Measurements from ENCODE around the gene ZNF341. TPM values are rescaled to one million over a fixed set of nuclear protein-coding genes. Genes with fewer than 3 reads are reported as not detected.

Gene ZNF341
- total and polyA plus RNA-seq, 9 of the 15 experiments (the other 6 are each of a cell fraction or from before 2014, with no cell fraction given) = 0.08 to 2.6 (median 1.0) TPM

DNA sequence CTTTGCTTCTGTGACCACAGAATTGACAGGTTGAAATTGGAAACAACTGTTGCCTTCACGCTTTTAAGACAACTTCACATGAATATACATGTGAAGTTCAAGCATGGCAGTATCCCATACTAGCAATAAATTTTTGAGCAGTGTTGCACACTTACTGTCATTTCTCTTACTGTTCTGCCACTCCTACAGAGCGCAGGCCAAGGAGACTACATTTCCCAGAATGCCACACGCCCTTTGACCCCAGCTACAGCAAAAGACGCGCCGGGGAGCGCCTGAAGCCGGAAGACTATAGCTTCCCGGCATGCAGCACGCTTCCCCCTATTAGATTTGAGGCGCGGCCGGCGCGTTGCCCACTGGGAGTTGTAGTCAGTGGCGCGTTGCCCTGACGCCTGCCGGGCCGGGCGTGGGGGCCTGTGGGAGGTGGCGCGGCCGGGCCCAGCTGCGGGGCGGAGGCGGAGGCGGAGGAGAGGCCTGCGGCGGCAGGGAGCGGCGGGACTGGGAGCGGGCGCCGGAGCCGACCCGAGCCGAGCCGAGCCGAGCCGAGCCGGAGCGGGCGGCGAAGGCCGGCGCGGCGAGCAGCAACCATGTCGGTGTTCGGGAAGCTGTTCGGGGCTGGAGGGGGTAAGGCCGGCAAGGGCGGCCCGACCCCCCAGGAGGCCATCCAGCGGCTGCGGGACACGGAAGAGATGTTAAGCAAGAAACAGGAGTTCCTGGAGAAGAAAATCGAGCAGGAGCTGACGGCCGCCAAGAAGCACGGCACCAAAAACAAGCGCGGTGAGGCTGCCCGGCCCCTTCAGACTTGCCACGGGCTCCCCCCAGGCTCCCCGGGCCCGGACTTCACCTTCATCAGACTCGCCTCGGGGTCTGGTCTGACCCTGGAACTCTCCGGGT, 79.3 kb downstream of the ZNF341 start, which contains the start of gene CHMP4B:
TSS of gene CHMP4B (plus strand) at position 464 of the 891 bp plus-strand sequence. CDS start at position 585, 121 bp downstream.
- H3K9ac ChIP-seq (ENCODE audit: insufficient read depth in 1 of 2, low read depth in 2 of 2, low read length in 2 of 2) = peak within 1 kb of the TSS; percentile 94 to 95
- peak within 1 kb of the TSS; percentile 92 for H2AFZ ChIP-seq (ENCODE audit: low read depth, low read length)
- peaks cover 7 to 22% of the 10 kb centered on the region in 2 experiments for H3K4me1 ChIP-seq (replicated peaks in 1 of 2; ENCODE audit: control insufficient read depth in 2 of 2, insufficient read depth in 2 of 2, low read length in 2 of 2)
- ChIA-PET CTCF (ENCODE audit: low intra/inter-chr PET ratio) (no interaction called here), POLR2A (interaction anchor here (0.5 to 1.3 kb wide), 9 partner anchors 10 to 392 kb away, joined by 3 to 8 read pairs (median 3); no protein-coding TSS in a partner anchor)
- H3K27me3 ChIP-seq (ENCODE audit: control insufficient read depth in 2 of 2, insufficient read depth in 2 of 2, low read length in 2 of 2) = no peaks in the 10 kb centered on the region
- BruUV-seq (replicated peaks) = no TSS peak
- peak; percentile 98 for ATAC-seq
- H3K9me3 ChIP-seq (replicated peaks; ENCODE audit: control insufficient read depth, insufficient read depth, low read depth, low read length) = no peaks in the 10 kb centered on the region
- peak; percentile 93 for FAIRE-seq
- under 1% methylated on average over 46 of the region's 71 CpGs for WGBS (ENCODE audit: insufficient coverage, low coverage, missing lambda C conversion rate)
- peak within 1 kb of the TSS; percentile 92 for H3K4me3 ChIP-seq
- H3K4me2 ChIP-seq (ENCODE audit: insufficient read depth, low read length) = peak within 1 kb of the TSS; percentile 99
- peaks cover 31% of the 10 kb centered on the region for H4K20me1 ChIP-seq (replicated peaks; ENCODE audit: control insufficient read depth, insufficient read depth, low read length)
- peak within 1 kb of the TSS; percentile 84 for H3K27ac ChIP-seq (ENCODE audit: extremely low read depth, low read depth, low read length)
- H3K36me3 ChIP-seq (ENCODE audit: control insufficient read depth, insufficient read depth, low read length) = peaks cover 10% of the 10 kb centered on the region; the same call in 2 of the 3 replicates
- intact Hi-C loops (cut with micrococcal nuclease) = loop anchor here (5.0 kb wide), 2 partner anchors 79 to 124 kb away; partner anchors contain the start of genes E2F1 and ZNF341
- in situ Hi-C loops (cut with MboI) = no loop called here
- DNase-seq (ENCODE audit: extremely low read depth in 1 of 4, low spot score in 3 of 4) = peak; percentile 96 to 99 (median 96)
- H3K79me2 ChIP-seq (ENCODE audit: control insufficient read depth, insufficient read depth, low read length) = peaks cover 48% of the 10 kb centered on the region
- peaks cover 3% of the 10 kb centered on the region for H3K9me1 ChIP-seq (ENCODE audit: control insufficient read depth, insufficient read depth, low read length)
- TF ChIP-seq GTF2E2 (tag; IDR thresholded peaks at IDR 0.05) (no peak), ZNF316 (IDR thresholded peaks at IDR 0.05) (no peak), ZNF436 (CRISPR knock-in tag; IDR thresholded peaks at IDR 0.05) (no peak), NR2F6 (CRISPR knock-in tag; IDR thresholded peaks at IDR 0.05) (no peak), TEAD4 (IDR thresholded peaks at IDR 0.05; ENCODE audit: low read length) (no peak), TEAD4 (CRISPR knock-in tag; IDR thresholded peaks at IDR 0.05; ENCODE audit: borderline replicate concordance) (no peak), ZFX (CRISPR knock-in tag; IDR thresholded peaks at IDR 0.05) (peak; percentile 82), ZNF507 (tag; conservative IDR thresholded peaks at IDR 0.05) (no peak), SMARCC2 (IDR thresholded peaks at IDR 0.05; ENCODE audit: low read depth) (no peak), KDM2B (CRISPR knock-in tag; IDR thresholded peaks at IDR 0.05) (no peak), POLR3G (IDR thresholded peaks at IDR 0.05; ENCODE audit: extremely low read depth, insufficient read length, insufficient replicate concordance) (no peak), KDM1A (IDR thresholded peaks at IDR 0.05) (no peak), POLR2AphosphoS2 (IDR thresholded peaks at IDR 0.05; ENCODE audit: low read length) (no peak), EWSR1 (IDR thresholded peaks at IDR 0.05; ENCODE audit: borderline replicate concordance, low read depth, partially characterized antibody) (no peak), ZZZ3 (IDR thresholded peaks at IDR 0.05) (no peak), ZNF165 (CRISPR knock-in tag; IDR thresholded peaks at IDR 0.05; ENCODE audit: borderline replicate concordance) (no peak), ZSCAN29 (IDR thresholded peaks at IDR 0.05) (no peak), XRCC4 (IDR thresholded peaks at IDR 0.05; ENCODE audit: extremely low read depth, insufficient read depth, insufficient read length) (no peak)
- TF ChIP-seq, protein P1, sequence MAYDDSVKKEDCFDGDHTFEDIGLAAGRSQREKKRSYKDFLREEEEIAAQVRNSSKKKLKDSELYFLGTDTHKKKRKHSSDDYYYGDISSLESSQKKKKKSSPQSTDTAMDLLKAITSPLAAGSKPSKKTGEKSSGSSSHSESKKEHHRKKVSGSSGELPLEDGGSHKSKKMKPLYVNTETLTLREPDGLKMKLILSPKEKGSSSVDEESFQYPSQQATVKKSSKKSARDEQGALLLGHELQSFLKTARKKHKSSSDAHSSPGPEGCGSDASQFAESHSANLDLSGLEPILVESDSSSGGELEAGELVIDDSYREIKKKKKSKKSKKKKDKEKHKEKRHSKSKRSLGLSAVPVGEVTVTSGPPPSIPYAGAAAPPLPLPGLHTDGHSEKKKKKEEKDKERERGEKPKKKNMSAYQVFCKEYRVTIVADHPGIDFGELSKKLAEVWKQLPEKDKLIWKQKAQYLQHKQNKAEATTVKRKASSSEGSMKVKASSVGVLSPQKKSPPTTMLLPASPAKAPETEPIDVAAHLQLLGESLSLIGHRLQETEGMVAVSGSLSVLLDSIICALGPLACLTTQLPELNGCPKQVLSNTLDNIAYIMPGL (CRISPR knock-in tag; IDR thresholded peaks at IDR 0.05) = no peak
- TF ChIP-seq, protein P2, sequence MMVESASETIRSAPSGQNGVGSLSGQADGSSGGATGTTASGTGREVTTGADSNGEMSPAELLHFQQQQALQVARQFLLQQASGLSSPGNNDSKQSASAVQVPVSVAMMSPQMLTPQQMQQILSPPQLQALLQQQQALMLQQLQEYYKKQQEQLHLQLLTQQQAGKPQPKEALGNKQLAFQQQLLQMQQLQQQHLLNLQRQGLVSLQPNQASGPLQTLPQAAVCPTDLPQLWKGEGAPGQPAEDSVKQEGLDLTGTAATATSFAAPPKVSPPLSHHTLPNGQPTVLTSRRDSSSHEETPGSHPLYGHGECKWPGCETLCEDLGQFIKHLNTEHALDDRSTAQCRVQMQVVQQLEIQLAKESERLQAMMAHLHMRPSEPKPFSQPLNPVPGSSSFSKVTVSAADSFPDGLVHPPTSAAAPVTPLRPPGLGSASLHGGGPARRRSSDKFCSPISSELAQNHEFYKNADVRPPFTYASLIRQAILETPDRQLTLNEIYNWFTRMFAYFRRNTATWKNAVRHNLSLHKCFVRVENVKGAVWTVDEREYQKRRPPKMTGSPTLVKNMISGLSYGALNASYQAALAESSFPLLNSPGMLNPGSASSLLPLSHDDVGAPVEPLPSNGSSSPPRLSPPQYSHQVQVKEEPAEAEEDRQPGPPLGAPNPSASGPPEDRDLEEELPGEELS (CRISPR knock-in tag; IDR thresholded peaks at IDR 0.05; ENCODE audit: borderline replicate concordance) = no peak

Measured in K562 (cell line).